Body of pancreas (tissue), 4 donors: ENCODE data around the gene SPEF2. TPM values are rescaled to one million over a fixed set of nuclear protein-coding genes. Genes with fewer than 3 reads are reported as not detected.

Experiments
- ATAC-seq: fragments of 150-250 bp; one replicate; pipeline ENCODE4 v1.9.1; 2016
- DNase-seq, 4 donors: peaks; one replicate each; pipeline ENCODE4 v3.0.0-alpha.2; 2019
- H3K27ac ChIP-seq, 4 donors: fragments of 200-600 bp; sonication (generic); 1 replicate in 3 of 4; 2 replicates in 1 of 4; pipeline versions ENCODE4 v1.5.1 to v1.6.1; 2016 to 2019; ENCODE audit warnings: mild to moderate bottlenecking in 1 of 4, mixed read lengths in 1 of 4, moderate library complexity in 1 of 4
- H3K27me3 ChIP-seq, 2 donors: fragments of 200-600 bp; sonication (generic); one replicate each; pipeline ENCODE4 v1.6.0; 2016; ENCODE audit warnings: mild to moderate bottlenecking in 1 of 2
- H3K36me3 ChIP-seq, 2 donors: fragments of 200-600 bp; sonication (generic); replicated peaks in 1 of 2; 2 replicates each; pipeline ENCODE4 v1.5.1; 2016; ENCODE audit warnings: low read depth in 2 of 2; ENCODE audit not compliant: insufficient read depth in 1 of 2
- H3K4me1 ChIP-seq: fragments of 200-600 bp; sonication (generic); one replicate; pipeline ENCODE4 v1.6.0; 2016
- H3K4me3 ChIP-seq, 2 donors: fragments of 200-600 bp; sonication (generic); 1 replicate in 1 of 2; 2 replicates in 1 of 2; pipeline ENCODE4 v1.5.1; 2016 to 2019
- H3K9me3 ChIP-seq, 3 donors: fragments of 200-600 bp; sonication (generic); 1 replicate in 2 of 3; 2 replicates in 1 of 3; pipeline ENCODE4 v1.5.1; 2016
- POLR2A ChIP-seq, 3 donors: fragments of 450-650 bp; IDR thresholded peaks; one replicate each; pipeline ENCODE4 v1.6.1; 2016; ENCODE audit warnings: antibody characterized with exemption in 3 of 3, mild to moderate bottlenecking in 2 of 3
- WGBS, 2 donors: methylation state at CpG; one replicate each; pipeline ENCODE4 v1.1.5; 2017; 5-methylcytosine and 5-hydroxymethylcytosine counted together
- intact Hi-C: fragments of 100-400 bp; cut with DNase I; formaldehyde crosslinking; loops from one replicate; pipeline ENCODE4 v1.15.1; 2023
- total RNA-seq, 2 donors: library from RNA; depleted of rRNA; stranded (reverse); fragments of >200 nt; gene quantifications; one replicate each; pipeline ENCODE4 v1.1.0, GENCODE V29; 2016
- TF ChIP-seq, protein P1 (sequence below), 7 experiments: fragments of 450-650 bp in 4 of 7; fragments of 200-600 bp in 3 of 7; sonication (generic) in 3 of 7; IDR thresholded peaks; one replicate each; pipeline ENCODE4 v1.5.1; 2016 to 2019; ENCODE audit warnings: antibody characterized with exemption in 7 of 7

The SPEF2 gene
- total RNA-seq, 2 donors from 2014 or later: 6.3 to 11.4 TPM

DNA sequence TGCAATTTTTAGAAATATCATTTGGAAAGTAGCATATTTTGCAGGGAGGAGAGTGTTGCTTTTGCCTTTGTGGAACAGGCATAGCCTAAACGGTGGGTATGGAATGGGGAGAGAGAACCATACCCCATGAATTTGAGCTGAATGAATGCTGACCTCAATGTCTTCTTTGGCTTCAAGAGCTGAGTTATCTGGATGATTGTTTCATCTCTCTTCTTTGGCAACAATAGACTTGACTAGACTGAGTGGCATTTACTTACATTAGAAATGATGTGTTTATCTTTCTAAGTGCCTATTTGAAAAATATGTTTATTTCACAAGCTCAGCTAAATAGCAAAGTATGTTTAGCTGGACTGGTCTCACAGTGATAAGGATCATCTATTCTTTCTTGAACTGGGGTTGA, 42.8 kb downstream of the SPEF2 start:
- Histone ChIP-seq H3K4me3 (no peak overlapping the region), H3K27me3 (no peaks in the 10 kb centered on the region), H3K27ac (no peak overlapping the region), H3K36me3 (no peaks in the 10 kb centered on the region), H3K9me3 (no peaks in the 10 kb centered on the region), H3K4me1 (peaks cover 7% of the 10 kb centered on the region)
- intact Hi-C loops: no loop called here
- no peak for ATAC-seq
- no peak for DNase-seq
- whole genome bisulfite sequencing, 2 donors: 27 to 46% methylated on average over 1 of the region's 1 CpG
- no peak for TF ChIP-seq POLR2A (IDR thresholded peaks at IDR 0.05)
- TF ChIP-seq, protein P1, sequence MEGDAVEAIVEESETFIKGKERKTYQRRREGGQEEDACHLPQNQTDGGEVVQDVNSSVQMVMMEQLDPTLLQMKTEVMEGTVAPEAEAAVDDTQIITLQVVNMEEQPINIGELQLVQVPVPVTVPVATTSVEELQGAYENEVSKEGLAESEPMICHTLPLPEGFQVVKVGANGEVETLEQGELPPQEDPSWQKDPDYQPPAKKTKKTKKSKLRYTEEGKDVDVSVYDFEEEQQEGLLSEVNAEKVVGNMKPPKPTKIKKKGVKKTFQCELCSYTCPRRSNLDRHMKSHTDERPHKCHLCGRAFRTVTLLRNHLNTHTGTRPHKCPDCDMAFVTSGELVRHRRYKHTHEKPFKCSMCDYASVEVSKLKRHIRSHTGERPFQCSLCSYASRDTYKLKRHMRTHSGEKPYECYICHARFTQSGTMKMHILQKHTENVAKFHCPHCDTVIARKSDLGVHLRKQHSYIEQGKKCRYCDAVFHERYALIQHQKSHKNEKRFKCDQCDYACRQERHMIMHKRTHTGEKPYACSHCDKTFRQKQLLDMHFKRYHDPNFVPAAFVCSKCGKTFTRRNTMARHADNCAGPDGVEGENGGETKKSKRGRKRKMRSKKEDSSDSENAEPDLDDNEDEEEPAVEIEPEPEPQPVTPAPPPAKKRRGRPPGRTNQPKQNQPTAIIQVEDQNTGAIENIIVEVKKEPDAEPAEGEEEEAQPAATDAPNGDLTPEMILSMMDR (IDR thresholded peaks at IDR 0.05): no peak

DNA sequence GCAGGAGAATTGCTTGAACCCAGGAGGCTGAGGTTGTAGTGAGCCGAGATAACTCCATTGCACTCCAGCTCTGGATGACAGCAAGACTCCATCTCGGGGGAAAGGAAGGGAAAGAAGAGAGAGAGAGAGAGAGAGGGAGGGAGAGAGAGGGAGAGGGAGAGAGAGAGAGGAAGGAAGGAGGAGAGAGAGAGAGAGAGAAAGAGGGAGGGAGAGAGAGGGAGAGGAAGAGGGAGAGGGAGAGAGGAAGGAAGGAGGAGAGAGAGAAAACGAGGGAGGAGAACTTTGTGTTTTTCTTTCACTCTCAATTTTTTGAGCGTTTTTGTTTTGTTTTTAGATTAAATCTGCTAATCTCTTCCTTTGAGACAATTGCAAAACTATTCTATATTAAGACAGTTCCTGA, 46.9 kb downstream of the SPEF2 start:
- WGBS, 2 donors: 75 to 87% methylated on average over 4 of the region's 4 CpGs
- intact Hi-C loops: no loop called here
- peaks cover 7% of the 10 kb centered on the region for H3K4me1 ChIP-seq
- DNase-seq (no peak), ATAC-seq (no peak)
- H3K4me3 ChIP-seq: no peak overlapping the region
- no peak overlapping the region for H3K27ac ChIP-seq
- H3K27me3 ChIP-seq: no peaks in the 10 kb centered on the region
- no peaks in the 10 kb centered on the region for H3K9me3 ChIP-seq
- no peak for TF ChIP-seq POLR2A (IDR thresholded peaks at IDR 0.05)
- TF ChIP-seq, protein P1 (IDR thresholded peaks at IDR 0.05): no peak
- H3K36me3 ChIP-seq: no peaks in the 10 kb centered on the region

DNA sequence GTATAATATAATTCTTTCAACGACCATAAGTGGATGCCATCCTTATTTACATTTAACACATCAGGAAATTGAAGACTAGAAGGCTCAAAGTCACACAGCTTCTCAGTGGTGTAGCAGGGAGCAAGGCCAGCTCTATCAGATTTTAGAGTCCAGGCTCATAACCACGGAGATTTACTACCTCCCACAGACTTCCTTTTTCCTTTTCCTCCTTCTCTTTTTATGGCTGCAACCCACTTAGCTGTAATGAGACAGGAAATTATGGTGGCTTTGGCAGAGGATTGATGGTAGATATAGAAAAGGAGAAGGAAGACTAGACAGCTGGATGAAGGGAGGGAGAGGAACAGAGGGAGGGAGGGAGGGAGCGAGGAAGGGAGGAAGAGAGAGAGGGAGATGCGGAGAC, 47.4 kb downstream of the SPEF2 start:
- Histone ChIP-seq H3K36me3 (no peaks in the 10 kb centered on the region), H3K27ac (no peak overlapping the region), H3K27me3 (no peaks in the 10 kb centered on the region), H3K4me1 (peaks cover 7% of the 10 kb centered on the region), H3K4me3 (no peak overlapping the region), H3K9me3 (no peaks in the 10 kb centered on the region)
- DNase-seq (no peak), ATAC-seq (no peak)
- TF ChIP-seq POLR2A (IDR thresholded peaks at IDR 0.05): no peak
- intact Hi-C loops: no loop called here
- 56 to 75% methylated on average over 4 of the region's 4 CpGs for WGBS, 2 donors

DNA sequence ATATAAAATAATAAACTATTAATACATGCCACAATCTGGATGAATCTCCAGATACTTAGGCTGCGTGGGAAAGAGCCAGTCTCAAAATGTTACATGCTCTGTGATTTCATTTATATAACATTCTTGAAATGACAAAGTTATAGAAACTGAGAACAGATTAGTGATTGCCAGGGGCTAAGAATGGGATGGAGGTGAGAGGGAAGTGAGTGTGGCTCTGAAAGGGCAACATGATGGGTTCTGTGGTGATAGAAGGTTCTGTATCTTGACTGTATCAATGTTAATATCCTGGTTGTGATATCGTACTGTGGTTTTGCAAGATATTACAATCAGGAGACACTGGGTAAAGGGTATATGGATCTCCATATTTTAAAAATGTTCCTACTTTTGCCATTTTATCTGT, 50.7 kb downstream of the SPEF2 start:
- H3K27me3 ChIP-seq: no peaks in the 10 kb centered on the region
- H3K4me1 ChIP-seq: no peaks in the 10 kb centered on the region
- no peak for ATAC-seq
- TF ChIP-seq, protein P1 (IDR thresholded peaks at IDR 0.05): no peak
- no peak for TF ChIP-seq POLR2A (IDR thresholded peaks at IDR 0.05)
- H3K36me3 ChIP-seq: no peaks in the 10 kb centered on the region
- no peaks in the 10 kb centered on the region for H3K9me3 ChIP-seq
- no peak overlapping the region for H3K27ac ChIP-seq
- H3K4me3 ChIP-seq: no peak overlapping the region
- intact Hi-C loops: no loop called here
- 84 to 97% methylated on average over 2 of the region's 2 CpGs for WGBS, 2 donors
- no peak for DNase-seq

DNA sequence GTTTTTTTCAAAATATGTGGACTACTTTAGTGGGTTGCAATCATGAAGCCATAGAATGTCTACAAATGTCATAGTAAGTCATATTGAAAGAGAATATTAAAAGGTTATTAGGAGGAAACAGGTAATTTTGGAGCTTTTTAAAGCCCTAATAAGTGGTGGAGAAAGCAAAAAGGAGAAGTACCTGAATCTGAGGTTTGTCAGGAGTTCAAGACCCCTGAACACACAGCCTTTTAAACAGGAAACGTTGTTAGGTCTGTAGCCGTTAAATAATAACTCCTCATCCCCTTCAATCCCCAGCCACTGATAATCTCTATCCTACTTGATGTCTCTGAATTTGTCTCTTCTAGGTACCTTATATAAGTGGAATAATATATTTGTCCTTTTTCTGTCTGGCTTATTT, 51.1 kb downstream of the SPEF2 start:
- TF ChIP-seq POLR2A (IDR thresholded peaks at IDR 0.05): no peak
- TF ChIP-seq, protein P1 (IDR thresholded peaks at IDR 0.05): no peak
- ATAC-seq: no peak
- H3K9me3 ChIP-seq: no peaks in the 10 kb centered on the region
- no peaks in the 10 kb centered on the region for H3K27me3 ChIP-seq
- no peaks in the 10 kb centered on the region for H3K4me1 ChIP-seq
- no peak overlapping the region for H3K27ac ChIP-seq
- no peaks in the 10 kb centered on the region for H3K36me3 ChIP-seq
- intact Hi-C loops: no loop called here
- WGBS, 2 donors: 67 to 87% methylated on average over 2 of the region's 2 CpGs
- no peak for DNase-seq
- H3K4me3 ChIP-seq: no peak overlapping the region
